Measurements from ENCODE around the gene TDRD7. TPM values are rescaled to one million over a fixed set of nuclear protein-coding genes. Genes with fewer than 3 reads are reported as not detected.
A peak's percentile ranks its signal among the peaks of the same experiment; 100 is the strongest.

The TDRD7 gene
- polyA plus RNA-seq, 1 experiment = 5.4 TPM

DNA sequence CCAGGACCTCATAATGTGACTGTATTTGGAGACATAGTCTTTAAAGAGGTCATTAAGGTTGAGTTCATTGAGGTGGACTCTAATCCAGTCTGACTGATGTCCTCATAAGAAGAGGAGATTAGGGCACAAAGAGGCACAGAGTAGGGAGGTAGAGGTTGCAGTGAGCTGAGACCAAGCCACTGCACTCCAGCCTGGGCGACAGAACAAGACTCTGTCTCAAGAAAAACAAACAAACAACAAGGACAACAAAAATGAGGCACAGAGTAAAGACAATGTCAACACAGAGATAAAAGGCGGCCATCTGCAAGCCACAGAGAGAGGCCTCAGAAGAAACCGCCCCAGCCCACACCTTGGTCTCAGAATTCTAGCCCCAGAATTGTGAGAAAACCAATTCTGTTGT lies 17.0 kb upstream of the TDRD7 start:
- no peaks in the 10 kb centered on the region for H3K36me3 ChIP-seq (ENCODE audit: control insufficient read depth, insufficient read depth, low read length)
- H3K27me3 ChIP-seq (ENCODE audit: control insufficient read depth, insufficient read depth, low read length) = peaks cover 3% of the 10 kb centered on the region
- TF ChIP-seq, protein P1, sequence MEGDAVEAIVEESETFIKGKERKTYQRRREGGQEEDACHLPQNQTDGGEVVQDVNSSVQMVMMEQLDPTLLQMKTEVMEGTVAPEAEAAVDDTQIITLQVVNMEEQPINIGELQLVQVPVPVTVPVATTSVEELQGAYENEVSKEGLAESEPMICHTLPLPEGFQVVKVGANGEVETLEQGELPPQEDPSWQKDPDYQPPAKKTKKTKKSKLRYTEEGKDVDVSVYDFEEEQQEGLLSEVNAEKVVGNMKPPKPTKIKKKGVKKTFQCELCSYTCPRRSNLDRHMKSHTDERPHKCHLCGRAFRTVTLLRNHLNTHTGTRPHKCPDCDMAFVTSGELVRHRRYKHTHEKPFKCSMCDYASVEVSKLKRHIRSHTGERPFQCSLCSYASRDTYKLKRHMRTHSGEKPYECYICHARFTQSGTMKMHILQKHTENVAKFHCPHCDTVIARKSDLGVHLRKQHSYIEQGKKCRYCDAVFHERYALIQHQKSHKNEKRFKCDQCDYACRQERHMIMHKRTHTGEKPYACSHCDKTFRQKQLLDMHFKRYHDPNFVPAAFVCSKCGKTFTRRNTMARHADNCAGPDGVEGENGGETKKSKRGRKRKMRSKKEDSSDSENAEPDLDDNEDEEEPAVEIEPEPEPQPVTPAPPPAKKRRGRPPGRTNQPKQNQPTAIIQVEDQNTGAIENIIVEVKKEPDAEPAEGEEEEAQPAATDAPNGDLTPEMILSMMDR (IDR thresholded peaks at IDR 0.05; ENCODE audit: insufficient read depth, low read depth, low read length) = no peak
- no peak overlapping the region for H3K4me3 ChIP-seq (ENCODE audit: low read depth, low read length)
- CTCF ChIA-PET = interaction anchor here (4.4 kb wide), 1 partner anchor 538 kb away, joined by 39 read pairs; no protein-coding TSS in a partner anchor
- no peak for DNase-seq (ENCODE audit: low read depth)
- POLR2A ChIA-PET = no interaction called here

DNA sequence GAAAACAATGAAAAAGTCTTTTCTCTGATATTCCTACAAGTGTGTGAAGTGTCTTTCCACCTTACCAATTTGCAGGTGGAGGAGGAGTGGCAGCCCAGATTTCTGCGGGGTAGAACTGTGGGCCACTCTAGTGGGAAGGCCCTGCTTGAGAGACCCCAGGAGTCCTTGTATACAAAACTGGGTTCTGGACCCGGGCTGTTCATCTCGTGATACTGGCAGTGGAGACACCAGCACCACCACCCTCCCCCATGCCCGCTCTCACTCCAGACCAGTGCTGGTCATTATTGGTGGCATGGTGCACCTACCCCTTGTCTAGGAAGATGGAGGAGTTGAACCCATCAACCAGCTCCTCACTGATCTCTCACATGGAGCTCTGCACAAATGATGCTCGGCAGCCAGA lies 16.2 kb upstream of the TDRD7 start:
- H3K27me3 ChIP-seq (ENCODE audit: control insufficient read depth, insufficient read depth, low read length) = peaks cover 2% of the 10 kb centered on the region; the same call in 1 of the 2 replicates
- no peak for DNase-seq (ENCODE audit: low read depth)
- CTCF ChIA-PET = interaction anchor here (4.4 to 7.3 kb wide), 2 partner anchors 9 to 538 kb away, joined by 39 to 50 read pairs; no protein-coding TSS in a partner anchor
- TF ChIP-seq, protein P1 (IDR thresholded peaks at IDR 0.05; ENCODE audit: insufficient read depth, low read depth, low read length) = no peak
- H3K36me3 ChIP-seq (ENCODE audit: control insufficient read depth, insufficient read depth, low read length) = no peaks in the 10 kb centered on the region
- no peak overlapping the region for H3K4me3 ChIP-seq (ENCODE audit: low read depth, low read length)
- POLR2A ChIA-PET = no interaction called here

DNA sequence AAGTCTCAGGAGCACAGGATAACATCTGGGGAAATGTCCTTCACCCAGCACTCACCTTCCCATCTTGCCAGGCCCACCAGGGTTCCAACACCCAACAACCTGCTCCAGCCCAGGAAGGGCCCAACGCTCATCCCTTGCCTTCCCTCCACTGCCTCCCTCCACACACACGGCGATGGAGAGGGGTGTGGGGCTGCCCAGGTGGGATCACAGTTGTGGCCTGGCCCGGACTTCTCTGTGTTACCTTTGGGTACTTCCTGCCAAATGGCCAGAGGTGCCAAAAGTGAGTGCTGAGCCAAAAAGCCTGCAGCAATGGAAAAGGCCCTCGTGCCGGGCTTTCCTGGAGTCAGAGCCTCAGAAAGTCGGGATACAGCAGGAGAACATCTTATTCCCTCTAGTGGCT lies 15.6 kb upstream of the TDRD7 start:
- ChIA-PET CTCF (interaction anchor here (1.7 to 7.3 kb wide), 3 partner anchors 9 to 542 kb away, joined by 4 to 50 read pairs (median 39); partner anchors contain the start of gene ZNF782), POLR2A (interaction anchor here (0.7 kb wide), 1 partner anchor 81 kb away, joined by 4 read pairs; no protein-coding TSS in a partner anchor)
- no peak for DNase-seq (ENCODE audit: low read depth)
- H3K27me3 ChIP-seq (ENCODE audit: control insufficient read depth, insufficient read depth, low read length) = peaks cover 2% of the 10 kb centered on the region; the same call in 1 of the 2 replicates
- H3K4me3 ChIP-seq (ENCODE audit: low read depth, low read length) = no peak overlapping the region
- H3K36me3 ChIP-seq (ENCODE audit: control insufficient read depth, insufficient read depth, low read length) = no peaks in the 10 kb centered on the region
- TF ChIP-seq, protein P1 (IDR thresholded peaks at IDR 0.05; ENCODE audit: insufficient read depth, low read depth, low read length) = no peak

DNA sequence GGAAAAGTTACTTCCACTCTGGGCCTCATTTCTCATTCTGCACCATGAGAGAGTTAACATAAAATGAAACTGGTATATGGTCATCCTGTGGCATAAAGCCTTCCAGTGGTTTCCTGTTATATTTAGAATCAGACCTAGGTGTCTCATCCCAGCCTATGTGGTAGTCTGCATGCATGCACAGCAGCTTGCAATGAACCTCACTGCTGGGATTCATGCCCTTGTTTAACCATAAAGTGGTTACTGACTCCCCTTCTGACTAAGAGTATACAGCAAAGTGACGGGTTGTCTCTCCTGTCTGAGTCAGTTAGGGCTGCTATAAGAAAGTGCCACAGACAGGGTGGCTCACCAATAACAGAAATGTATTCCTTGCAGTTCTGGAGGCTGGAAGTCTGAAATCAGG lies 14.7 kb upstream of the TDRD7 start:
- CTCF ChIA-PET = interaction anchor here (1.0 to 7.3 kb wide), 5 partner anchors 9 to 543 kb away, joined by 3 to 50 read pairs (median 4); partner anchors contain the start of gene ZNF782
- POLR2A ChIA-PET = no interaction called here
- Histone ChIP-seq H3K36me3 (ENCODE audit: control insufficient read depth, insufficient read depth, low read length) (no peaks in the 10 kb centered on the region), H3K27me3 (ENCODE audit: control insufficient read depth, insufficient read depth, low read length) (peaks cover 2% of the 10 kb centered on the region; the same call in 1 of the 2 replicates), H3K4me3 (ENCODE audit: low read depth, low read length) (no peak overlapping the region)
- no peak for DNase-seq (ENCODE audit: low read depth)
- TF ChIP-seq, protein P1 (IDR thresholded peaks at IDR 0.05; ENCODE audit: insufficient read depth, low read depth, low read length) = no peak

DNA sequence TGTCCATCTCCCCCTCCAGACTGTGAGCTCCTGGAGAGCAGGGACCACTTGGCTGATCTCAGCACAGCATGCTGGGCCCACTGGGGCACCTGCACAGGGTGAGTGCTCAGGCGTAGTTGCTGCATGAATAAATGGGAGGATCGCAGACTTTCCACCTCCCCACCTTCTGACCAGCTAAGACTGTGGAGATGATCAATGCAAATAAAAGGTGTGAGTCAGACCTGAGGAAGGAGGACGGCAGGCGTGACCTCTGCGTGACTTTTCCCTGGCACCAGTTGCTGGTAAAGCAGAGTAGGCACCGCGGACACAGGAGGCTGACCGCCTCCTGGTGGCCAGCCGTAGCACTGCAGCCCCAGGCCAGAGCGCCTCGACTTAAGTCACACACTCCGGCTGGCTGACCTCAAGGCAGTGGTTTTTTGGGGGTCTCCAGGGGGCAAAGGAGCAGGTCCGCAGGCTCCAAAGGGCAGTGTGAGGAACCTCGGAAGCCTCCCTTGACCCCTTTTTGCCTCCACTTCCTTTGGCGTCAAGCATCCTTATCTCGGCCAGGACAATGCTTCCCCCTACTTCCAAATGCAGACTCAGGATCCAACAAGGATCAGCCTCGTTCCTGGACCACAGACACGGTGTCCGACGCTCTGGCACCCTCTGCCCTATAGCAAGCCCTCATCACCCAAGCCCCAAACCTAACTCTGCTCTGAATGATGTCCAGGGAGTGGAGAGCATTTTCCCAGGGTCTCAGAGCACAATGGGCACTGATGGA lies 12.7 kb upstream of the TDRD7 start:
- DNase-seq (ENCODE audit: low read depth) = no peak
- Histone ChIP-seq H3K36me3 (ENCODE audit: control insufficient read depth, insufficient read depth, low read length) (no peaks in the 10 kb centered on the region), H3K4me3 (ENCODE audit: low read depth, low read length) (no peak overlapping the region), H3K27me3 (ENCODE audit: control insufficient read depth, insufficient read depth, low read length) (no peaks in the 10 kb centered on the region; the same call in 1 of the 2 replicates)
- TF ChIP-seq, protein P1 (IDR thresholded peaks at IDR 0.05; ENCODE audit: insufficient read depth, low read depth, low read length) = peak; percentile 98
- ChIA-PET CTCF (interaction anchor here (0.6 to 7.3 kb wide), 9 partner anchors 10 to 553 kb away, joined by 3 to 50 read pairs (median 4); no protein-coding TSS in a partner anchor), POLR2A (no interaction called here)
